GM19324 (cell line): ENCODE data around the gene SH3BP5.

ENCODE experiments used
- ATAC-seq: cut with Tn5 transposase; IDR thresholded peaks from one replicate; pipeline ENCODE4 v1.9.1; 2021; ENCODE audit warnings: mild to moderate bottlenecking, moderate library complexity; ENCODE audit not compliant: unreplicated experiment, low FRiP score

The SH3BP5 gene

GRCh38 chr3:15262021-15262420 is 70.4 kb downstream of the SH3BP5 start:
- ATAC-seq, result no peak

- no peak for ATAC-seq
Observed at GRCh38 chr3:15261274-15261673, 71.1 kb downstream of the SH3BP5 start.

GRCh38 chr3:15260531-15260930 is 71.9 kb downstream of the SH3BP5 start:
- no peak for ATAC-seq

GRCh38 chr3:15258720-15259119 is 73.7 kb downstream of the SH3BP5 start:
- ATAC-seq, result no peak

GRCh38 chr3:15256861-15257341 is 75.5 kb downstream of the SH3BP5 start:
- ATAC-seq, result no peak

GRCh38 chr3:15255215-15255614 is 77.2 kb downstream of the SH3BP5 start:
- ATAC-seq, result no peak

- ATAC-seq, result no peak
Observed at GRCh38 chr3:15253023-15253697, 79.2 kb downstream of the SH3BP5 start.

GRCh38 chr3:15246186-15246585 is 86.2 kb downstream of the SH3BP5 start:
- no peak for ATAC-seq

GRCh38 chr3:15243822-15244482 is 88.4 kb downstream of the SH3BP5 start:
- ATAC-seq, result no peak

GRCh38 chr3:15241341-15241740 is 91.0 kb downstream of the SH3BP5 start:
- no peak for ATAC-seq

- ATAC-seq, result no peak
Observed at GRCh38 chr3:15229262-15229661, 103.1 kb downstream of the SH3BP5 start.

GRCh38 chr3:15228147-15228546 is 104.2 kb downstream of the SH3BP5 start:
- no peak for ATAC-seq

GRCh38 chr3:15223685-15224572 is 108.5 kb downstream of the SH3BP5 start:
- no peak for ATAC-seq

- no peak for ATAC-seq
Observed at GRCh38 chr3:15221574-15222217, 110.7 kb downstream of the SH3BP5 start.

GRCh38 chr3:15220661-15221060 is 111.7 kb downstream of the SH3BP5 start:
- ATAC-seq, result no peak

- no peak for ATAC-seq
Observed at GRCh38 chr3:15220056-15220455, 112.3 kb downstream of the SH3BP5 start.

GRCh38 chr3:15218689-15219088 is 113.7 kb downstream of the SH3BP5 start:
- no peak for ATAC-seq

- ATAC-seq, result no peak
Observed at GRCh38 chr3:15217841-15218267, 114.5 kb downstream of the SH3BP5 start.

- no peak for ATAC-seq
Observed at GRCh38 chr3:15217011-15217671, 115.2 kb downstream of the SH3BP5 start.

GRCh38 chr3:15216501-15216900 is 115.9 kb downstream of the SH3BP5 start:
- no peak for ATAC-seq
